Stimulated activated CD8-positive, alpha-beta memory T cell treated with anti-CD3 and anti-CD28 coated beads, Interleukin-4, amount 100 ng/mL, for 24 hours (primary cell): ENCODE data around the gene UST.
"Not testable (repeated sequence)": the region's sequence is repeated elsewhere in the genome, so short reads cannot be mapped to it uniquely, and the experiment has no call there.

Experiments used
- DNase-seq: peaks from one replicate; pipeline ENCODE4 v3.0.0-alpha.2; 2020; ENCODE audit warnings: low read depth

UST gene

DNA sequence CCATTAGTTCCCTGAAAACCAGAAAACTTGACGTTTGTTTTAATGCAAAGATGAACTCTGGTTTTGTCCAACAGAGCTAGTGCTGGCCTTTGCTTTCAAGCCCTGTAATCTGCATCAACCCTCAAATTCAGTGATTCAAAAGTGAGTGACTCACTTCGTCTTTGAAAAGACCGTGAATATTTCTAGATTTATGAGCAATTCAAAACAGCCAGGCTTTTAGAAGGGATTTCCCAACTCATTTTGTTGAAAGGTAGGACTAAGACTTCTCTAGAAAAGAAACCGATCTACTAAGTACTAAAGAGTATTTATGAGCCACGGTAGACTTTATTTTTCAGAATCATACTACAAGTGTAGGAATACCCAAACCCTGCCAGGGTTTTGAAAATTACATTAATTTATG, 121.5 kb downstream of the UST start:
- no peak for DNase-seq

DNA sequence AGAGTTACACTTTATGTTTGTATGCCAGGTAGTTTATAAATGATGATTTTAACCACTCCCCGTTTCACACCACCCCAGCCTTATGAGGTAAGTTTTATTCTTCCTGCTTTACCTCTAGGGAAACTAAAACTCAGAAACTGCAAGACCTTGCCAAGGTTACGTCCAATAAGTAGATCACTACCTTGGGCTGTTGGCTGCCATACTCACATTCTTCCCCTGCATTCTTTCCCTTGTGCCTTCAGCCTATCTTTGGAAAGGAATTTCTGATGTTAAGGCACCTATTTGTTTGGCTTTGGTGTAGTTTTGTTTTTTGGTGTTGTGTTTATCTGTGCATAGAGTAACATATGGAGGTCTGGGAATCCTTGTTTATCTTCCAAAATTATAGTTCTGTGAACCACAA, 122.1 kb downstream of the UST start:
- DNase-seq: no peak

DNA sequence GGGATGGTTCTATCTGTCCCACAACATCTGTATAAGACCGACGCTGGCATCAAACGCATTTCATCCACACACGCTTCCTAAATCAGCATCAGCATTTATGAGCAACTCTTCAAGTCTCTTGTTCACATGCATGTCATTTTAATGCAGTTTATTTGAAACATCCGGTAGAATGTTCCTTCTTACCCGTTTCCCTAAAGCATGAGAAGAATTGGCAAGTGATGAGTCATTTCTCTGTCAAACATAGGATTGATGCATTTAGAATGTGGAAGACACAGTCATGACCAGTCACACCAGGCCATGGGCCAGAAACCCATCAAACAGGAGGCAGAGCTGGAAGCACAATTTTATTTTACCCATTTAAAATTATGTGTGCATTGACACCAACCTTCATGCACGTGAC, 122.8 kb downstream of the UST start:
- no peak for DNase-seq

DNA sequence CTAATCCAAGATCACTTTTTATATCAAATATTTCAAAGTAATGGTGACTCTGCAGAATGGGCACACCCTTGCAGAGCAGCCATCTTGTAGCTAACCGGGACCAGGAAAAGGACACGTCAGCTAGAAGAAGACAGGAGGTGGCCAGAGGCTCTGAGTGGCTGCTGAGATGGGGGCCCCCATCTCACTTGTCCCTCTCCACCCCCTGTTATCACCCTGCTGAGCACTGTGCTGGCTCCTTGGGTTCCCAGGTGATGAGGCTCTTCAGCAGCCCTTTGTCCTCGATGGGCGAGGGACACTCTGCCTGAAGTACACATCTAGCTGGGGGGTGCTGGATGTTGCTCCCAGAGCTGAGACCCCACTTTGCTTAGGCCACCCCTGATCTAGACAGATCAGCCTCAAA, 126.3 kb downstream of the UST start:
- DNase-seq: no peak

DNA sequence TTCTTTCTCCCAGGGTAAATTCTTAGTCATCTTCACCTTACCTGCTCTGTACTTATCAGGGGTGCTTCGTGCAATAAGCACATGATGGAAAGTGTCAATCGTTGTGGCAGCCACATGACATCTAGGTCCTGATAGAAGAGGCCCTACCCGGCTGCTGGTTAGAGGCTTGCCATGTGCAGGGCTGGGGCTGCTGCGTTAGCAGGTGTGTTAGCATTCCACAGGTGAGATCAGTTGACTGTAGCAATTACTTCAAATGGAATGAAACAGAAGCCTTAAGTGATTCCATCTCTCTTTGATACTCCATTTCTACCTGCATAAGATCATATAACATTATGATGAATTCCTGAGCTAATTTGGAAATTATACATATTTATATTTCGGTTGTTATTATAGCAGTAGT, 127.0 kb downstream of the UST start:
- DNase-seq: no peak

DNA sequence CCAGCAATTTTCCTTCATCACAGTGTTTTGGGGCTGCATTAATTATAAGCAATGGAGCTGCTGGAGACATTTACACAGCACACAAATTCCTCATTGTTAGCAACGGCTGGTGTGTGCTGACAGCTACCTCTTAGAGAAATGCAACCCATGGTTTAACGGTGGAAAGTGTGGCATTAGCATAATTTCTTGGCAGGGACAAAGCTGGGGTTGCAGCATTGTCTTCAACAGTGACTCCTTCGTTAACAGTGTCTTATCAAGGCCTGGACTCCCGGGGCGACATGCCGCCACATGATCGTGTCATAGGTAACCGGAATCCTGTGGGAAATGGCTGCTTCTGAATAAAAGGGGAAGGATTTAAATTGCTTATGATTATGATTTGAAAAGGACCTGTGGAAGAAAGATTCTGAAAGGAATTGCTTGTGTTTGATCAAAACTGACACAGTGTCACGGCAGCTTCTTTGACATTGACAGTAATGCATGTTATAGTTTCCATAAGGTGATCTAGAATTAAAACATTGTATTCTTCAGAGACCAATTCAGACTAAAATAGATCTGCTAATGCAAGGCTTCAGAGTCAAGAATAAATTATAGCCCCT, 128.0 kb downstream of the UST start:
- DNase-seq: no peak

DNA sequence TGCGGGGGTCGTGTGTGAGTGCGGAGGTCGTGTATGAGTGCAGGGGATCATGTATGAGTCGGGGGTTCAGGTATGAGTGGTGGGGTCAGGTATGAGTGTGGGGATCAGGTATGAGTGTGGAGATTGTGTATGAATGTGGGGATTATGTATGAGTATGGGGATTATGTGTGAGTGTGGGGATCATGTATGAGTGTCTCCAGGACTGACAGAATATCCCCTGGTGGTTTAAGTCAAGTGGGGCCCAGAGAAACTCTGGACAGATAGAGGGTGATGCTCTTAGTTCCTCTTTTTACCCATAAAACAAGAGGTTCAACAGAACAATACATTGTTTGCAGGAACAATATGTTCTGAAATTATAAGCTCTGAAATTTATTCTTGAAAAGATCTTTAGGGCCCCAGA, 131.9 kb downstream of the UST start:
- no peak for DNase-seq

DNA sequence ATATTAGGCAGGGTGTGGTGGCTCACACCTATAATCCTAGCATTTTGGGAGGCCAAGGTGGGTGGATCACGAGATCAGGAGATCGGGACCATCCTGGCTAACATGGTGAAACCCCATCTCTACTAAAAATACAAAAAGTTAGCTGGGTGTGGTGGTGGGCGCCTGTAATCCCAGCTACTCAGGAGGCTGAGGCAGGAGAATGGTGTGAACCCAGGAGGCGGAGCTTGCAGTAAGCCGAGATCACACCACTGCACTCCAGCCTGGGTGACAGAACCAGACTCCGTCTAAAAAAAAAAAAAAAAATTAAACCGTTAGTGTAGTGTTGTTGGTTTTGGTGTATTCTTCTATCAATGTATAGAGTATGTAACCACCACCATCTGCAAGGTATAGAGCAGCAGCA, 133.9 kb downstream of the UST start:
- DNase-seq: not testable (repeated sequence)

- DNase-seq: no peak
Measured at GRCh38 chr6:148881593-148882311, 134.9 kb downstream of the UST start.

DNA sequence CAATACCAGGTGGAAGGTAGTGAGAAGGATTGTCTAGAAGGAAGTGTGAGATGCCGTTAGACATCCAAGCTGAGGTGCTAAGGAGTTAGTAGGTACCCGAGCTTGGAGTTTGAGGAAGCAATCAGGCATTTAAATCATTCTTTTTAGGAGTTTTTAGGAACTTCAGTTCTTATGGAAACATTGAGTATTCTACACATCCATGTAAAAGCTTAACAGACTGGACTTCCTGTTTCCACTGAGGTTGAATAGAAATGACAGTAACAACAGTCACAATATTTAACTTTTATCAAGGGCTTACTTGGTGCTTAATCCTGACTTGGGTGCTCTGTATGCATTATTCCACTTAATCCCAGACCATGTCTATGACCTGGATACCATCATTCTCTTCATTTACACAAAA, 136.4 kb downstream of the UST start:
- DNase-seq: no peak

- DNase-seq: no peak
Measured at GRCh38 chr6:148884461-148884860, 137.6 kb downstream of the UST start.

DNA sequence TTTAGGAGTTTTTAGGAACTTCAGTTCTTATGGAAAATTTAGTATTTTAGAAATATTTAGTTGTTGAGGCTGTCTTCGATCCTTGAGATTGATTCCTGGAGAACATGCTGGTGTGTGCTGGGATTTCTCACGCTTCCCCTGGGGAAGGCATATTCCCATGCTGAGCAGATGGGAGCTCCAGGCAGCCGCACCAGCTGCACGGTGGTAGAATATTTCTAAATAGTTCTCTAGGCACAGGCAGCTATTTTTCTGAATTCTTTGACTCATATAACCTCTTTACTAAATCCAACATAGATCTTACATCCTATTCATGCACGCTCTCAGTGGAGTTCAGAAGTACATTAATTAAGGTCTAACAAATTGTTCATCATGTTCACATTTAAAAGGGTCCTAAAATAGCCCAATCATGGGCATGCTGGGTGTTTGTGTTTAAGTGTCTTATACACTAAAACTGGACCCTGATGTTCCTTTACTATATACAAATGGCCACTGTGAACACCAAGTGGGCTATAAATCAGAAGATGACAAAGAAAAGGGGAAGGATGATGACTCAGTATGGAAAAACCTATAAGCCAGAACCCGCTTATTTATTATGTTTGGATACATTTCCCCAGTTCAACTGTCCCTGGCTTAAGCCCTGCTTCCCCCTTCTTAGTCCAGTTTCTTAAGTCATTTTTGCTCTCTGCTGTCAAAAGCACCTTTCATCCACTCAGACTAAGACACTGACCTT, 138.5 kb downstream of the UST start:
- no peak for DNase-seq

GRCh38 chr6:148885925-148886845, 139.4 kb downstream of the UST start:
- no peak for DNase-seq

- DNase-seq: no peak
Measured at GRCh38 chr6:148887181-148887580, 140.4 kb downstream of the UST start.

GRCh38 chr6:148888856-148889255, 142.0 kb downstream of the UST start:
- no peak for DNase-seq

DNA sequence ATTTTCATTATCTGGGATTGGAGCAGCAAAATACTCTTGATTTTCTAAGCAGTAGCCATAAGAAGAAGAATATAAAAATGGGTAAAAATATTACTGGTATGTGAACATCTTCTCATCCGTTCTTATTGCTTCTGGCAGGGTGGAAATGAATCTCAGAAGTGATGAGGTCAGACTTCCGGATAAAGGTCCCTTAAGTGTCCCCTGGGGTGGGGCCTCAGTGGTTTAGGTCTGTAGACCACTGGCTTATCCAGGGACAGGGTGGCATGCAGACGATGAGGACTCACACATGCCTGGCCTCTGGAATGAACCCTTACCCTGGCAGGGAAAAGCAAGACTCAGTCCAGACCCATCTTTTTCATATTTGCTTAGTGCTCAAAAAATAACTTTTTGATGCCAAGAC, 143.3 kb downstream of the UST start:
- no peak for DNase-seq

GRCh38 chr6:148890652-148891404, 144.0 kb downstream of the UST start:
- no peak for DNase-seq

DNA sequence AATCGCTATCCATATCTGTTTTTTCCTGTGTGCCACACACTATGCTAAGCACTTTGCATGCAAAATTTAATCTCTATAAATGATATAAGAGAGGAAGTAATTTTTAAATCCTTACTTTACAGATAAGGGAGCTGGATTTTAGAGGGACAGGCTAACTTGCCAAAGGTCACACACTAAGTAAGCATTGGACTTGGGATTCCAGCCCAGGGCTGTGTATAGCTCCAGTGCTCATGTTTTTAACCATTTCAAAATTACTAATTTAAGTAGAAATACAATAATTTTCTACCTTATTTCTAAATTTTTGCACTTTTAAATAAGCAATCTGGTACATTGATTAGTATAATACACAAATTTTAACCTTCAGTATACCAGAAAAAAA, 144.6 kb downstream of the UST start:
- DNase-seq: no peak

GRCh38 chr6:148892247-148892646, 145.4 kb downstream of the UST start:
- no peak for DNase-seq

- DNase-seq: no peak
Measured at GRCh38 chr6:148893073-148893472, 146.2 kb downstream of the UST start.

GRCh38 chr6:148893481-148893880, 146.7 kb downstream of the UST start:
- no peak for DNase-seq
